Mesendoderm (in vitro differentiated cells): ENCODE measurements around the gene DCDC2C.
A peak's percentile ranks its signal among the peaks of the same experiment; 100 is the strongest.

ENCODE experiments used
- DNase-seq: peaks from one replicate; pipeline ENCODE4 v3.0.0; 2013
- H2AK5ac ChIP-seq: 2 replicates; pipeline ENCODE4 v1.6.1; 2013; ENCODE audit warnings: low read length, inconsistent platforms
- H2BK120ac ChIP-seq: 2 replicates; pipeline ENCODE4 v1.6.1; 2013; ENCODE audit warnings: low read depth, mild to moderate bottlenecking, low read length, moderate library complexity, mixed read lengths
- H2BK15ac ChIP-seq: replicated peaks from 2 replicates; pipeline ENCODE4 v1.6.1; 2013; ENCODE audit warnings: low read depth, mild to moderate bottlenecking, moderate library complexity
- H2BK5ac ChIP-seq: 2 replicates; pipeline ENCODE4 v1.6.1; 2013; ENCODE audit warnings: low read length, inconsistent platforms
- H3K18ac ChIP-seq: 2 replicates; pipeline ENCODE4 v1.6.1; 2013; ENCODE audit warnings: mild to moderate bottlenecking, low read length, mixed read lengths
- H3K23ac ChIP-seq: one replicate; pipeline ENCODE4 v1.6.1; 2013; ENCODE audit warnings: low read length
- H3K27ac ChIP-seq: 2 replicates; pipeline ENCODE4 v1.5.1; 2013; ENCODE audit warnings: low read depth, mild to moderate bottlenecking, inconsistent platforms, low read length, moderate library complexity
- H3K27me3 ChIP-seq: 2 replicates; pipeline ENCODE4 v1.6.1; 2013; ENCODE audit warnings: low read length, control low read depth, mild to moderate bottlenecking, inconsistent platforms; ENCODE audit not compliant: insufficient read depth, poor library complexity
- H3K36me3 ChIP-seq: 2 replicates; pipeline ENCODE4 v1.6.1; 2013; ENCODE audit warnings: low read length, inconsistent platforms; ENCODE audit not compliant: control insufficient read depth, insufficient read depth
- H3K4ac ChIP-seq: one replicate; pipeline ENCODE4 v1.6.1; 2013; ENCODE audit warnings: low read depth, mild to moderate bottlenecking, low read length, moderate library complexity
- H3K4me1 ChIP-seq: 2 replicates; pipeline ENCODE4 v1.6.1; 2013; ENCODE audit warnings: low read depth, low read length, inconsistent platforms; ENCODE audit not compliant: control insufficient read depth
- H3K4me2 ChIP-seq: 2 replicates; pipeline ENCODE4 v1.6.1; 2013; ENCODE audit warnings: low read length
- H3K4me3 ChIP-seq: 2 replicates; pipeline ENCODE4 v1.5.1; 2013; ENCODE audit warnings: mild to moderate bottlenecking, low read length
- H3K56ac ChIP-seq: one replicate; pipeline ENCODE4 v1.6.1; 2013; ENCODE audit warnings: low read length
- H3K79me1 ChIP-seq: 2 replicates; pipeline ENCODE4 v1.6.1; 2013; ENCODE audit warnings: low read length, inconsistent platforms
- H3K79me2 ChIP-seq: 2 replicates; pipeline ENCODE4 v1.6.1; 2013; ENCODE audit warnings: mild to moderate bottlenecking, low read length; ENCODE audit not compliant: control insufficient read depth, insufficient read depth
- H3K9ac ChIP-seq: 2 replicates; pipeline ENCODE4 v1.6.1; 2013; ENCODE audit warnings: low read length, inconsistent platforms
- H4K5ac ChIP-seq: one replicate; pipeline ENCODE4 v1.6.1; 2013; ENCODE audit warnings: low read length
- H4K8ac ChIP-seq: one replicate; pipeline ENCODE4 v1.6.1; 2013; ENCODE audit warnings: low read depth, mild to moderate bottlenecking, control low read depth, low read length, moderate library complexity
- WGBS: extraction: QIAGEN DNeasy Blood & Tissue Kit; methylation state at CpG from one replicate; pipeline ENCODE4 v1.1.7; 2013; ENCODE audit warnings: low lambda C conversion rate, missing lambda C conversion rate; ENCODE audit not compliant: insufficient coverage; ENCODE audit errors: extremely low coverage; 5-methylcytosine and 5-hydroxymethylcytosine counted together

DCDC2C gene

GRCh38 chr2:3701071-3701470 is 2.3 kb upstream of the DCDC2C start:
- Histone ChIP-seq H3K4ac (no peak overlapping the region), H3K18ac (no peak overlapping the region), H4K5ac (no peak overlapping the region), H3K79me2 (no peaks in the 10 kb centered on the region), H2BK5ac (no peak overlapping the region), H3K23ac (no peak overlapping the region), H3K27ac (no peak overlapping the region), H2BK15ac (no peak overlapping the region), H3K9ac (no peak overlapping the region), H2BK120ac (no peak overlapping the region), H3K36me3 (no peaks in the 10 kb centered on the region), H3K56ac (no peak overlapping the region), H3K4me1 (no peaks in the 10 kb centered on the region), H2AK5ac (no peak overlapping the region), H4K8ac (no peak overlapping the region), H3K27me3 (no peaks in the 10 kb centered on the region), H3K79me1 (no peaks in the 10 kb centered on the region), H3K4me3 (no peak overlapping the region), H3K4me2 (no peak overlapping the region)
- WGBS: no CpG with 5 or more reads among the region's 5 CpGs
- no peak for DNase-seq

GRCh38 chr2:3703757-3704355 is 481 bp downstream of the DCDC2C start:
- no peak overlapping the region for H2BK15ac ChIP-seq
- H3K27ac ChIP-seq: no peak overlapping the region
- H3K4ac ChIP-seq: no peak overlapping the region
- no peak overlapping the region for H3K23ac ChIP-seq
- no peak overlapping the region for H3K56ac ChIP-seq
- H3K27me3 ChIP-seq: no peaks in the 10 kb centered on the region
- no peak overlapping the region for H3K4me3 ChIP-seq
- no CpG with 5 or more reads among the region's 73 CpGs for WGBS
- no peaks in the 10 kb centered on the region for H3K36me3 ChIP-seq
- DNase-seq: no peak
- no peaks in the 10 kb centered on the region for H3K79me2 ChIP-seq
- H3K18ac ChIP-seq: no peak overlapping the region
- H2AK5ac ChIP-seq: no peak overlapping the region
- no peak overlapping the region for H3K9ac ChIP-seq
- H3K4me2 ChIP-seq: no peak overlapping the region
- no peak overlapping the region for H4K5ac ChIP-seq
- no peak overlapping the region for H4K8ac ChIP-seq
- no peak overlapping the region for H2BK5ac ChIP-seq
- no peak overlapping the region for H2BK120ac ChIP-seq
- H3K79me1 ChIP-seq: no peaks in the 10 kb centered on the region
- no peaks in the 10 kb centered on the region for H3K4me1 ChIP-seq

GRCh38 chr2:3704692-3705091 is 1.3 kb downstream of the DCDC2C start:
- no peak overlapping the region for H3K4me2 ChIP-seq
- no peaks in the 10 kb centered on the region for H3K36me3 ChIP-seq
- no peak overlapping the region for H4K8ac ChIP-seq
- H3K23ac ChIP-seq: no peak overlapping the region
- no peak overlapping the region for H3K18ac ChIP-seq
- no CpG with 5 or more reads among the region's 6 CpGs for WGBS
- H3K4me1 ChIP-seq: no peaks in the 10 kb centered on the region
- H4K5ac ChIP-seq: no peak overlapping the region
- H3K27me3 ChIP-seq: no peaks in the 10 kb centered on the region
- H2BK15ac ChIP-seq: no peak overlapping the region
- no peak overlapping the region for H3K56ac ChIP-seq
- no peaks in the 10 kb centered on the region for H3K79me1 ChIP-seq
- H3K27ac ChIP-seq: no peak overlapping the region
- no peak overlapping the region for H3K4me3 ChIP-seq
- H3K9ac ChIP-seq: no peak overlapping the region
- H2BK120ac ChIP-seq: no peak overlapping the region
- peak; percentile 21 for DNase-seq
- H2BK5ac ChIP-seq: no peak overlapping the region
- no peak overlapping the region for H2AK5ac ChIP-seq
- H3K4ac ChIP-seq: no peak overlapping the region
- no peaks in the 10 kb centered on the region for H3K79me2 ChIP-seq

GRCh38 chr2:3705782-3706181 is 2.4 kb downstream of the DCDC2C start:
- no peaks in the 10 kb centered on the region for H3K36me3 ChIP-seq
- H3K9ac ChIP-seq: no peak overlapping the region
- H3K4me1 ChIP-seq: no peaks in the 10 kb centered on the region
- no CpG with 5 or more reads among the region's 2 CpGs for WGBS
- no peak overlapping the region for H3K4ac ChIP-seq
- no peak overlapping the region for H2AK5ac ChIP-seq
- no peak overlapping the region for H3K4me3 ChIP-seq
- no peaks in the 10 kb centered on the region for H3K79me1 ChIP-seq
- DNase-seq: no peak
- no peak overlapping the region for H2BK120ac ChIP-seq
- no peak overlapping the region for H4K8ac ChIP-seq
- no peak overlapping the region for H3K27ac ChIP-seq
- no peak overlapping the region for H2BK5ac ChIP-seq
- no peak overlapping the region for H3K18ac ChIP-seq
- no peaks in the 10 kb centered on the region for H3K79me2 ChIP-seq
- H4K5ac ChIP-seq: no peak overlapping the region
- H2BK15ac ChIP-seq: no peak overlapping the region
- no peak overlapping the region for H3K23ac ChIP-seq
- no peak overlapping the region for H3K4me2 ChIP-seq
- no peak overlapping the region for H3K56ac ChIP-seq
- no peaks in the 10 kb centered on the region for H3K27me3 ChIP-seq

- Histone ChIP-seq H3K18ac (no peak overlapping the region), H3K56ac (no peak overlapping the region), H2AK5ac (no peak overlapping the region), H2BK15ac (no peak overlapping the region), H3K27me3 (no peaks in the 10 kb centered on the region), H3K4me2 (no peak overlapping the region), H3K23ac (no peak overlapping the region), H3K79me1 (no peaks in the 10 kb centered on the region), H3K9ac (no peak overlapping the region), H3K27ac (no peak overlapping the region), H2BK5ac (no peak overlapping the region), H3K4ac (no peak overlapping the region), H4K8ac (no peak overlapping the region), H3K79me2 (no peaks in the 10 kb centered on the region), H4K5ac (no peak overlapping the region), H3K4me1 (no peaks in the 10 kb centered on the region), H3K36me3 (no peaks in the 10 kb centered on the region), H2BK120ac (no peak overlapping the region), H3K4me3 (no peak overlapping the region)
- no CpG with 5 or more reads among the region's 5 CpGs for WGBS
- no peak for DNase-seq
Measured at GRCh38 chr2:3706892-3707291, 3.5 kb downstream of the DCDC2C start.

GRCh38 chr2:3708576-3708975 is 5.2 kb downstream of the DCDC2C start:
- Histone ChIP-seq H3K4me2 (no peak overlapping the region), H3K79me1 (no peaks in the 10 kb centered on the region), H3K18ac (no peak overlapping the region), H4K5ac (no peak overlapping the region), H3K27me3 (no peaks in the 10 kb centered on the region), H3K4me1 (no peaks in the 10 kb centered on the region), H3K27ac (no peak overlapping the region), H3K36me3 (no peaks in the 10 kb centered on the region), H3K79me2 (no peaks in the 10 kb centered on the region), H2AK5ac (no peak overlapping the region), H2BK15ac (no peak overlapping the region), H3K23ac (no peak overlapping the region), H3K4ac (no peak overlapping the region), H2BK120ac (no peak overlapping the region), H3K4me3 (no peak overlapping the region), H3K56ac (no peak overlapping the region), H2BK5ac (no peak overlapping the region), H3K9ac (no peak overlapping the region), H4K8ac (no peak overlapping the region)
- no peak for DNase-seq
- WGBS: no CpG with 5 or more reads among the region's 4 CpGs
